ENCODE data around the gene TAP2. TPM values are rescaled to one million over a fixed set of nuclear protein-coding genes. Genes with fewer than 3 reads are reported as not detected.

The TAP2 gene
- total and polyA plus RNA-seq, 10 of the 15 experiments (the other 5 are each of a cell fraction or from before 2014, with no cell fraction given), result 5.3 to 77.2 (median 35.3) TPM

DNA sequence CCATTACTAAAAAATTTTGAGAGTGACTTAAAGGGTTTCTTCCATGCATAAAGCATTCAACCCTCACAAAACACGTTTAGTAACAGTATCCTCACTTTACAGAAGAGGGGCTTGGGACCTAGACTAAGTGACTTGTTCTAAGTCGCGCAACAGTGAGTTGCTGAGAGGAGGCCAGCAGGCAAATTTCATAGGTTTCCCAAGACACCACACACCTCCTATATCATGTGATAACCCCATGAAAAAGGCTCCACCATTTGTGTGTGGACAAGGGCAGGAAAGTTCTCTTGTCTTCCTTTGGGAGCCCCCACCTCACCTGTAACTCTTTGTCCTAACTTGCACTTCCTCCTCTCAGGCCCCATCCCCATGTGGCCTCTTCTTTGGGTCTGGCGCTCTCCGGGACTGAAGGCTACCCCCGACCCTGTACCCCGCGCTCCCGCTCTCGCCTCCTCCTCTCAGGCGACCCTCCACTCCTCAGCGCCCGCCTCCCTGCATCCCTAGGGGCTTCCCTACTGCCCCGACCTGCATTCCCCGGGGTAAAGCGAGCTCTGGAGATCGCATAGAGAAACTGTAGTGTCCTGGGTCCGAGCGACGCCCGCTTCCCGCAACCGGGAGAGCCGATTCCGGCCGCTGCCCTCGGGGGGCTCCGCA lies 4.9 kb upstream of the TAP2 start (continued):
- TF ChIP-seq, protein P1, sequence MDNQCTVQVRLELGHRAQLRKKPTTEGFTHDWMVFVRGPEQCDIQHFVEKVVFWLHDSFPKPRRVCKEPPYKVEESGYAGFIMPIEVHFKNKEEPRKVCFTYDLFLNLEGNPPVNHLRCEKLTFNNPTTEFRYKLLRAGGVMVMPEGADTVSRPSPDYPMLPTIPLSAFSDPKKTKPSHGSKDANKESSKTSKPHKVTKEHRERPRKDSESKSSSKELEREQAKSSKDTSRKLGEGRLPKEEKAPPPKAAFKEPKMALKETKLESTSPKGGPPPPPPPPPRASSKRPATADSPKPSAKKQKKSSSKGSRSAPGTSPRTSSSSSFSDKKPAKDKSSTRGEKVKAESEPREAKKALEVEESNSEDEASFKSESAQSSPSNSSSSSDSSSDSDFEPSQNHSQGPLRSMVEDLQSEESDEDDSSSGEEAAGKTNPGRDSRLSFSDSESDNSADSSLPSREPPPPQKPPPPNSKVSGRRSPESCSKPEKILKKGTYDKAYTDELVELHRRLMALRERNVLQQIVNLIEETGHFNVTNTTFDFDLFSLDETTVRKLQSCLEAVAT (IDR thresholded peaks at IDR 0.05), result 0 out of 2 replicates have a peak, but pooled peaks have one; percentile 11
- TF ChIP-seq GATAD2B (conservative IDR thresholded peaks at IDR 0.05; ENCODE audit: low read depth) (peak; percentile 59; the same call in 1 of the 2 replicates), WRNIP1 (IDR thresholded peaks at IDR 0.05; ENCODE audit: borderline replicate concordance, low read depth, low read length) (0 out of 2 replicates have a peak, but pooled peaks have one; percentile 52), MXI1 (IDR thresholded peaks at IDR 0.05; ENCODE audit: low read depth, low read length) (no peak)

DNA sequence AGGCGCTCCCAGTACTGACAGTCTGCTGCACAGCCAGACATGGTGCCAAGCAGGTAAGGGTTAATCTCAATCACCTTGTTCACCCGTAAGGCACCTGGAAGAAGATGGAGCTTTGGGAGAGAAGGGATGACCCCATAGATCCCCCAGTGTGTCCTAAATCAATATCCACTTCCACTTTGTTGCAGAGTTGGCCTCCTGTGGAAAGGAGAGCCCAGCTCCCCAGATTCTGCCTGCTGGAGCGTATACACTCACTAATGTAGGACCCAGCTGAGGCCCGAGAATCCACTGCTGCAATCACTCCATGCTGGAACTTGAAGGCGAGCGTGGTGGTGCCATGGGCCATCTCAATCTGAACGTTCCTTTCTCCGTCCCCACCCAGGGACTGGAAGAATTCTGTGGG lies 4.2 kb upstream of the TAP2 start:
- SMC1A ChIA-PET (ENCODE audit: uncharacterized antibody, unreplicated experiment), result interaction anchor here (1.4 to 6.8 kb wide), 5 partner anchors 13 to 141 kb away, joined by 4 to 226 read pairs (median 50); partner anchors contain the start of genes PSMB9 and TAP1
- Histone ChIP-seq H3K4me3 (peak overlapping the region; percentile 96), H3K36me3 (ENCODE audit: control insufficient read depth in 2 of 2, insufficient read depth in 2 of 2, low read length in 1 of 2) (peaks cover 5 to 35% of the 10 kb centered on the region in 2 experiments), H3K4me1 (ENCODE audit: control insufficient read depth, insufficient read depth, low read length) (peaks cover 62% of the 10 kb centered on the region), H3K27ac (ENCODE audit: control insufficient read depth, insufficient read depth) (peak overlapping the region; percentile 96), H3K27me3 (replicated peaks in 1 of 2; ENCODE audit: control insufficient read depth in 2 of 2, insufficient read depth in 2 of 2, low read length in 1 of 2) (no peaks in the 10 kb centered on the region), H3K79me2 (ENCODE audit: control insufficient read depth, insufficient read depth, low read length) (peaks cover 70% of the 10 kb centered on the region), H3K9ac (ENCODE audit: control insufficient read depth, insufficient read depth, low read length) (peak overlapping the region; percentile 99), H3K9me3 (replicated peaks; ENCODE audit: control insufficient read depth, insufficient read depth, low read length) (no peaks in the 10 kb centered on the region), H2AFZ (ENCODE audit: control insufficient read depth, low read depth, low read length) (no peak overlapping the region), H3K4me2 (ENCODE audit: control insufficient read depth, insufficient read depth) (peak overlapping the region; percentile 99), H4K20me1 (ENCODE audit: control insufficient read depth, insufficient read depth) (no peaks in the 10 kb centered on the region; the same call in 1 of the 2 replicates)
- no peak for ATAC-seq
- BruUV-seq (replicated peaks), result no TSS peak
- POLR2A ChIA-PET, result interaction anchor here (0.5 to 10.5 kb wide), 10 partner anchors 8 to 395 kb away, joined by 3 to 357 read pairs (median 7); partner anchors contain the start of genes HLA-DMA, PSMB9 and TAP1
- intact Hi-C loops (cut with micrococcal nuclease; ENCODE audit: unreplicated experiment) (loop anchor here (5.0 kb wide), 1 partner anchor 130 kb away; no protein-coding TSS in a partner anchor), in situ Hi-C loops (cut with MboI) (no loop called here)
- RAD21 ChIA-PET (ENCODE audit: unreplicated experiment), result interaction anchor here (1.3 to 10.5 kb wide), 3 partner anchors 14 to 110 kb away, joined by 3 to 269 read pairs (median 236); partner anchors contain the start of genes PSMB9 and TAP1
- 8% methylated on average over 8 of the region's 8 CpGs for WGBS (ENCODE audit: insufficient coverage, insufficient replicate concordance, low lambda C conversion rate, missing lambda C conversion rate)
- CTCF ChIA-PET, result interaction anchor here (0.9 to 10.7 kb wide), 5 partner anchors 14 to 142 kb away, joined by 3 to 311 read pairs (median 11); partner anchors contain the start of genes PSMB9 and TAP1
- no peak for DNase-seq (ENCODE audit: low read depth, low spot score)
- peak; percentile 18 for FAIRE-seq
- no peak for TF ChIP-seq SMAD5 (IDR thresholded peaks at IDR 0.05; ENCODE audit: low read depth)
- TF ChIP-seq WRNIP1 (IDR thresholded peaks at IDR 0.05; ENCODE audit: borderline replicate concordance, low read depth, low read length), result no peak
- no peak for TF ChIP-seq CHD4 (IDR thresholded peaks at IDR 0.05)
- no peak for TF ChIP-seq ZBTB33 (IDR thresholded peaks at IDR 0.05)
- TF ChIP-seq SREBF2 (IDR thresholded peaks at IDR 0.05; ENCODE audit: low read length), result no peak
- TF ChIP-seq SPI1 (IDR thresholded peaks at IDR 0.05; ENCODE audit: borderline replicate concordance, insufficient read depth, low read depth, low read length), result no peak
- TF ChIP-seq, protein P2, sequence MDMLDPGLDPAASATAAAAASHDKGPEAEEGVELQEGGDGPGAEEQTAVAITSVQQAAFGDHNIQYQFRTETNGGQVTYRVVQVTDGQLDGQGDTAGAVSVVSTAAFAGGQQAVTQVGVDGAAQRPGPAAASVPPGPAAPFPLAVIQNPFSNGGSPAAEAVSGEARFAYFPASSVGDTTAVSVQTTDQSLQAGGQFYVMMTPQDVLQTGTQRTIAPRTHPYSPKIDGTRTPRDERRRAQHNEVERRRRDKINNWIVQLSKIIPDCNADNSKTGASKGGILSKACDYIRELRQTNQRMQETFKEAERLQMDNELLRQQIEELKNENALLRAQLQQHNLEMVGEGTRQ (IDR thresholded peaks at IDR 0.05; ENCODE audit: borderline replicate concordance, low read depth, low read length), result no peak
- TF ChIP-seq HDGF (IDR thresholded peaks at IDR 0.05), result no peak
- TF ChIP-seq ZNF622 (IDR thresholded peaks at IDR 0.05), result no peak
- no peak for TF ChIP-seq RFX5 (IDR thresholded peaks at IDR 0.05; ENCODE audit: low read depth, low read length)
- no peak for TF ChIP-seq BACH1 (IDR thresholded peaks at IDR 0.05; ENCODE audit: borderline replicate concordance)
- no peak for TF ChIP-seq MXI1 (IDR thresholded peaks at IDR 0.05; ENCODE audit: low read depth, low read length)
- TF ChIP-seq SMAD1 (IDR thresholded peaks at IDR 0.05; ENCODE audit: low read depth, partially characterized antibody), result no peak

Data from GM12878 (cell line).